ENCODE data around the gene RFTN2.

Gene RFTN2

GRCh38 chr2:197547163-197547900 is 128.1 kb downstream of the RFTN2 start:
- DNase-seq (ENCODE audit: low spot score), result no peak

GRCh38 chr2:197543206-197543605 is 132.2 kb downstream of the RFTN2 start:
- DNase-seq (ENCODE audit: low spot score), result no peak

GRCh38 chr2:197539734-197540133 is 135.7 kb downstream of the RFTN2 start:
- no peak for DNase-seq (ENCODE audit: low spot score)

DNA sequence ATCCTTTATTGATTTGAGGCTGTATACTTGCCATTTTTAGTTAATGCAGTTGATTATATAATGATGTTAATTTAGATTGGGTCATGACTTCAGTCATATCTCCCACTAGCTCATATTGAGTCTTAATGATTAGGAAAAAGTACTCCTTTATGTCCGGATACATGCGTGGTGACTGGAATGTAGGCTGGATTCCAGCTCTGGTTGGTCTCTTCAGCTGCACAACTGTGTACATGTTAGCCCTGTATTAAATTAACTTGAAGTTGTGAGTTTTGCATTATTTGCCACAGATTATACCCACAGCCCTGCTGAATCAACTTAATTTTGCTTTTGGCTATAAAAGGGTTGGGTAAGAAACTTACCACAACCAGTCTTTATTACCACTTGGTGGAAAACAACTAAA is 137.0 kb downstream of the RFTN2 start:
- DNase-seq (ENCODE audit: low spot score), result no peak

All from hematopoietic multipotent progenitor cell treated with erythropoietin and hydrocortisone succinate and interleukin-3 and kit ligand, for 15 days (in vitro differentiated cells).